ENCODE results near the gene CLCF1.

Gene CLCF1

DNA sequence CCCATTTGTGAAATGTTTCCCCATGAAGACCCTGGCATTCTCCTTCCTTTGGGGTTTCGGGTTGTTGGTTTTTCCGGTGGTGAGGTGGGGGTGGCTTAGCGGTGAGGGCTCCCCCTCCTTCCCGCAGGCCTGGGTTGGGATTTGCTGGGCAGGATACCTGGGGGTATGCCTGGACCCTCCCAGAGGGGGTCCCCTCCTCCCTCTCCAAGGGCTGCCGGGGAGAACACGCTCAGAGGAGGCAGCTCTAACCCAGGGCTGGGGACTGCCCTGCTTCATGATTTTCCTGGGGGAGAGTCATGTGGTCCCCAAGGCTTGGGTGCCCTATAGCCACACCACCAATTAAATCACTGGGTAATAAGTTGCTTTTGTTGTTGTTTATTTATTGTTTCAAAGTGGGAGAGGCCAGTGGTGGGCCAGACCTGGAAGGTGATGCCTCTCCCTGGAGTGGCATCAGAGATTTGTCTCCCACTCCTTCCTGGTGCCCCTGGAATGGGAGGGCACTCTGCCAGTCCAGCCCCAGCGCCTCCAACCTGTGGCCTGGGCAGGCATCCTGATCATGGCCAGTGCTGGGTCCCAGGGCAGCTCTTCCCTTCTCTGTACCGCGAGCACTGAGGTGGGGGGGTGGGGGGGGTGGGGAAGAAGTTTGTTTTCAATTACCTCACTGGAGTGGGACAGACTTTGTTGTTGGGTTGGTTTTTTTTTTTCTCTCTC, 1.3 kb upstream of the CLCF1 start:
- DNase-seq = peak; percentile 54

DNA sequence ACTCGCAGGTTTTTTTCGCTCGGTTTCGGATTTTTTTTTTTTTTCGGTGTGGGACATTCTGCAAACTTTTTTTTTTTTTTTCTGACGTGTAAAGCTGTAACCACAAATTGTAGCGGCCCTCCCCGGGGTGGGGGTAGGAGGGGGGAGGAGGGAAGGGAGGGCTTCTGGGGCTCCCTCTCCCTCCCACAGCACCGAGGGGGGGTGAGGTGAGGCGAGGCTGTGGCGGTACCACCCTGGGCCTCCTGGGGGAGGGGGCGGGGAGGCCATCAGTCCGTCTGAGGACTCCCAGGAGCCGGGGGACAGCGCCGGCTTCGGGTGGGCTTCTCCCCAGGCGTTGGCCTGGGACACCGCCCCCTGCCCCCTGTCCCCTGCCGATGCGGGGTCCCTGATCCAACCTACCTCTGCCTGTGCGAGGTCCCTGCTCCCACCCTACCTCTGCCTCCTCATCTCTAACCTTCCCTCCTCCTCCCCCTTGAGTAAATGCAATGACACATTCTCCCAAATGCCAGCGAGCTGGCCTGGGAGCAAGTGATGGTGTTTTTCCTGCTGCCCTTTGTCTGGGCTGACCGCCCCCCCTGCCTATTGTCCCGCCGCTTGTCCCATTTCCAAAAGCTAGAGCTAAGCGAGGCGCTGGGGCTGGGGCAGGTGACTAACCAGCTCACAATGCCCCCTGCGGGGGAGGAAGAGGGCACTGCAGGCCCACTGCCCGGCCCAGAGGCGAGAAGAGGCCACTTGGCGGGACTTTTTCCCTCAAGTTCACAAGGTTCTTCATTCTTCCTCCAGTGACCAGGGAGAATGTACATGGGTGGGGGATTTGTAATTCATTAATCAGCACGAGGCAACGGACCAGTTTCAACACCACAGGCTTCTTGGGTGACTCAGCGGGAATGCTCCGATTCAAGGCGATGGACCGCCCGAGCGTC, 511 bp upstream of the CLCF1 start:
- peak; percentile 96 for DNase-seq

DNA sequence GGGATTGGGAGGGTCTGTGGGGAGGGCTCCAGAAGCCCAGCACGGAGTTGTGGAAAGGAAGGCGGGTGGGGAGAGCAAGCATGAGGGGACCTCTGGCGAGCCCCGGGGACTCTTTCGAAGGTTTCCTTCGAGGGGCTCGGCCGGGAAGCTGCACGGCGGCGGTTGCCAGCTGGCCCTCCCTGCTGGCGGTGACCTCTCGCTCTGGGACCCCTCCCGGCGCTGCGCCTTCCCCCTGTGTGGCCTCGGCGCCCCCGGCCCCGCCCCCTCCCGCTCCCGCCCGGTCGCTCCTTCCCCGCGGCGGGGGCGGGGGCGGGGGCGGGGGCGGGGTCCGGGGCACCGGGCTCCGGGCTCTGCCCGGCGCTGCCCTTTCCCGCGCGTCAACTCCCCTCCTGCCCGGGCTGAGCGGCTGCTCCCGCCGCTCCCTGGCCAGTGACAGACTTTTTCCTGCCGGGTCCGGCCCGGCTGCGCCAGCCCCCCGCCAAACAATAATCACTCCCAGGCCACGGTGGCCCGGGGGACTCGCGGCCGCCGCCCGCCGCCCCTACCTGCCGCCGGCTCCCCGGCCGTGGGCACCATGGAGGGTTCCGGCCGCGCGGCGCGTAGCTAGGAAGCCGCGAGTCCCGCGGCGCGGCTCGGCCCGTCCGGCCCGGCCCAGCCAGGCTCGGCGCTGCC, 941 bp downstream of the CLCF1 start:
- DNase-seq = no peak

DNA sequence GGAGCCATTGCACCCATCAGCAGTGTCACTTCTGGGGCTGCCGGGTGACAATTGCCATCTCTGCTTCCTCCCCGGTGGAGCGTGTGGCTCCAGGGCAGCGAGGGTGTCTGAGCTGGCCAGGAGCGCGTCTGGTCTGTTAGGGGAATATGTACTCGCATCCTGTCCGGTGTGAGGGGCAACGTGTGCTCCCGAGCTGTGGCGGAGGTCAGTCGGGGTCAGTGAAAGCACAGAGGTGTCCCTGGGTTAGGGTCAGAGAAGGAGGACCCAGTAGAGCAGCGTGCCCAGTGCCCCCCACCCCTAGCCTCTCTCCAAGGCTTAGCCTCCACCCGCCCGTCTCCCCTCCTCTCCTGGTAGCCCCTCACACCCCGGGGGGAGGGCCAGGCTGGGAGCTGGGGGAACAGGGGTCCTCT, 1.5 kb downstream of the CLCF1 start:
- DNase-seq = no peak

DNA sequence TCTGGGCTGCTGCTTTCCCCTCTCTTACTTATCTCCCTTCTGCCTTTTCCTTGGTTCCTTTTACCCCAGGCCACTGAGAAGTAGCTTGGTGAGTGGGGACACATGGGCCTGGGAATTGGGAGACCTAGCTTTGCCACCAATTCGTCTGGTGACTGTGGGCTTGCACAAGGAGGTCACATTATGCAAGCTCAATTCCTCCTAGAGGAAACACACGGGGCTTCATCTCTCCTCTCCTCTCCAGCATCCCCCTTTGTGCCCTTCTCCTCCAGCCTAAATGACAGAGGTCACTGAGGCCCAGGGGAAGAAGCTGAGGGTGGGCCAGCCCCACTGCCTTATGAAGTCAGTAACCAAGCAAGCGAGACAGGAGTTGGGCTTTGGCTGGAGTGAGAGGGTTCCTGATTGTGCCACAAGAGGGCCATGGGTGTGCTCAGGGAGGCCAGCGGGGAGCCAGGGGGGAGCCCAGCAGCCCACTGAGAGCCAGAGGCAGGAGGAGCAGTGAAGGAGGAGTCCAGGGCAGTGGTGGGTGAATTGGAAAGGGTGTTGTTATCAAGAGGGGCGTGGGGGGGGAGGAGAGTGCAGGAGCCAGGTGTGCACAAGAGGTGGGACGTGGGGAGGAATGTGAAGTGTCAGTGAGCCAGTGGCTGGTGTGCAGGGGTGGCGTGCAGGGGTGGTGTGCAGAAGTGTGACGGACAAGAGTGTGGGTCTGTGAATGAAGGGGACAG, 2.0 kb downstream of the CLCF1 start:
- DNase-seq = peak; percentile 70

DNA sequence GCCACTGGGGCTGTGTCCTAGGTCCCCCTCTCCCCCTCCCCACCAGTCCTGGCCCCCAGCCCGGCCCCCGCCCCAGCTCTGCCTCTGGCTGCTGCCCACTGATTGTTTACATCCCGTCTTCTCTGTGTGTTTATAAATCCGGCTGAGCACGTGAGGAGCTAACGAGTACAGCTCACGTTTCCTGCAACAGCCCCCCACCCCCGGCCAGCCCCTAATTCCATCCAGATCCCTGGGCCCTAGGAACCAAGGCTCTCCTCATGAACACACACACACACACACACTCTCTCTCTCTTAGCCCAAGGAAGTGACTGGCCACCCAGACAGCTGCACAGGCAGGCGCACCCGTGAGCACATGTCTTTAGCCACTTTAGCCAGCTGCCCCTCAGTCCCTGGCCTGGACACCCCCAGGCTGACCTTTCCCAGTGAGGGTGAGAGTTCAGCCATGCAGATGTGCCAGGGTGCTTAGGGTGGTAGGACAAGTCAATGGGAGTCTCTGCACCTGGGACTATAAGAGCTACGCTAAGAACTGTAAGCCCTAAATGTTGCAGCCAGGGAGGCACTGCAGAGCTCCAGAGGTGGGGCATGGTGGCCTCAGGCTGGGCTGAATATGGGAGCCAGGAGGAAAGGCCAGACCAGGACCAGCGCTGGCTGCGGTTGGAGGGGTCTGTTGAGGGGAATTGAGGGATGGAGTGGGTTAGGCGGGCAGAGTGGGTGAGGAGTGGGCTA, 2.9 kb downstream of the CLCF1 start:
- DNase-seq = no peak

DNA sequence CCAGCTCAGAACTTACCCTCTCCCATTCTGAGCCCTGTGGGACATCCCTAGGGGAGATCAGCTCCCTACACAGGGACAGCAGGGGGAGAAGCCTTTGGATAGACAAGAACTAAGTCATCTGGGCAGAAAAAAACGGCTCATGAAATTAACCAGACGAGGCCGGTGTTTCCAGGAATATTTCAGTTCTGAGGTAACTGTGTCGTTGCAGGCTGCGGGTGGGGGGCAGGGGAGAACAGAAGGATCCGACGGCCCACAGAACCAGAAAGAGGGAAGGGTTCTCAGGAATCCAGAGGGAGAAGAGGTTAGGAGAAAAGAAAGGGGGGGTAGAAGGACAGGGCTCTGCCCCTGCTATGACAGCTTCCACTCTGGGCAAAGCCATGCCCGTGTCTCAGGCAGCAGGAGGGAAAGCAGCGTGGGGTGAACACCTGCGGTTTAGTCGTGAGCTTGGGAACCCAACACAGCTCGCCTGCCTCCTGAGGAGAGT, 3.6 kb downstream of the CLCF1 start:
- peak; percentile 52 for DNase-seq

DNA sequence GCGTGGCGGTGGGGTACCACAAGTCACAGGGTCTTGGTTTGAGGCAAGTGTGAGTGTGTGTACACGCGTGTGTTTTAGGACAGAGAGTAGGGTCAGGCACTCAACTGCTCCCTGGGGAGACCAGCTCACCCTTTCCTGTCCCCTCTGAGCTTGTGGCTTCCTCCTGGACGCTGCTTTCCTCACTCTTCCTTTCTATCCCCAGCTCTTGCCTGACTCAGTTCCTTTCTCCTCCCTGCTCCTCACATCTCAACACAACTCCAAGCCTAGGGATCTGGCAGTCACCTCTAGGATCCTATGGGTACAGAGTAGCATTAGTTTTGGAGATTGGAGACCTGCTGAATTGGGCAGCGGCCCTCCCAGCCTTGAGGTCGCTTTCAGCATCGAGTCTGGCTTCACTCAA, 4.1 kb downstream of the CLCF1 start:
- DNase-seq = no peak

DNA sequence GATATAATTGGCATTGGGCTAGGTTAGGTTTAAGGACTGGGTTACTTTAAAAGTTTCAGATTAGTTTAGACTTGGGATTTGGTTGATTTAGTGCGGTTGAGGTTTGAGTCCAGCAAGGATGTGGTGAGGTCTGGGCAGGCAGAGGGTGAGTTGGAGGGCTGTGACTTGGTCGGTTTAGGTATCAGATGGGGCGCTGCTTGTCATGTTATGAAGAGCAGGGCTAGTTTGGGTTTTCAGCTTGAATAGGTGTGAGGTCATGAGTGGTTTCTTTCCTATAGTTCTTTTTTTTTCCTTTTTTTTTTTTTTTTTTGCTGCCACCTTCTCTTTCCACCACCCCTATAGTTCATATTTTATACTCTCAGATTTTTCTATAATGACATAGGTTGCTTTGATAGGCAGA, 4.8 kb downstream of the CLCF1 start:
- DNase-seq = no peak

DNA sequence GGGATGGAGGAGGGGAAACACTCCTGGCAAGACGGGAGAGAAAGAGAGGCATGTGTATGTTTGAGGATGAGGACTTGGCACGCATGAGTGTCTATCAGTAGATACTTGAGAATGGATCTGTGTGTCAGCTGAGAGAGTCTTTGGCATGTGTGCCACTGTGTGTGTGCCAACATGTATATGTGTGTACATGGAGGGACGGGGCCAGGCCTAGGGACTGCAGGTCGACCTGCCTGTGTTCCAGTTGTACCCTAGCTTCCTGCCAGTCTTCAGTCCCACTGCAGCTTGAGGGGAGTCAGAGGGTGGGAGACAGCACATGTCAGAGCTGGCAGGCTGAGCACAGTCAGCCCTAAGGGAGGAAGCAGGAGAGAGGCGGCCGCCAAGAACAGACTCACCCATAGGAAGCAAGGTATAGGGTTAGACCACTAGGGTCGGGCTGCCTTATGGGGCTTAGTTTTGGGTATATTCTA, 5.6 kb downstream of the CLCF1 start:
- no peak for DNase-seq

DNA sequence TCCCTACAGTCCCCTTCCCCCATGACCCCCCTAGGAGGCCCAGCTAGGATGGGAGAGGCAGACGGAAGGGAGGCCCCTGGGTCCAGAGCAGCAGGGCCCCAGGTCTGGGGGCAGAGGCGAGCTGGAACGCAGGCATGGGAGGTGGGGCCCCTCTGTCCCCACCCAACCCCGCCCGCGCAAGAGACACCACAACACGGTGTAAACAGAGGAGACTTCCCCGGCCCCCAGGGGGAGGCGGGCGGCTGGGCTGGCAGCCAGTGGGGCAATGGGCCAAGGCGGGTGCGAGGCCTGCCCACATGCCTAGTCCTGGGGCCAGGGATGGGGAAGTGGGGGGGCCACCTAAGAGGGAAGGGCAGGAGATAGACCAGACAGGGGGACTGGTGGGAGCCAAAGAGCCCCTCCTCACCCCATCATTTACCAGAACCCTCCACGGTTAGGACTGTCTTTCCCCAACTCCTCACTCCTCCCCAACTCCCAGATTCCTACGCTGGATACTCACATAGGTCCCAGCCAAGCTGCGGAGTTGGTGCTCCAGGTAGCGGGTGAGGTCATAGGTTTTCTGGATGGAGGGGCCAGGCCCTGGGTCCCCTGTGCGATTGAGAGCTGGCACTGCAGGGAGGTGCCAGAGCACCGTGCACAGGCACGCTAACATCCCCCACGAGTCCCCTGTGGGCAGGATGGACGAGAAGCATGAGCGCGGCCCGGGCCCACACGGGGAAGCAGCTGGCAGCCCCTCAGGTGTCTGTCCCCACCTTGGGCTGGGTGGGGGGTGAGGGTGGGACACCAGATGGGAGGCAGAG, 6.2 kb downstream of the CLCF1 start:
- no peak for DNase-seq

DNA sequence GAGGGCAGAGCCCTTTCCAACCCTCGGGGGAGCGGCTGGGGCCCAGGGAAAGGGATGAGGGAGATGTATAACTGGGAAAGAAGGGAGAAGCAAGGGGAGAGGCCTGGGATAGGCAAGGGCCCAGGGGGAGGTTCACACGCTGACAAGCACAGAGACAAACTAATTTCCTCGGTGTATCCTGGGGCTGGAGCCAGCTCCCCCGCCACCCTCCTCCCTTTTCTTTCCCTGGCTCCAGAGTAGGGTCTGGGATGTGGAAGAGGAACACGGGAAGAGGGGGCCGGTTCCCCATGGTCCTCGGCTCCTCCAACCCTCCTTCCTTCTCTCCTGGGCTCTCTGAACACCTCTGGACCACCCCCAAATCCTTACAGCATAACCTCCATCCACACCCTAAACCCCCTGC, 6.9 kb downstream of the CLCF1 start:
- DNase-seq = no peak

DNA sequence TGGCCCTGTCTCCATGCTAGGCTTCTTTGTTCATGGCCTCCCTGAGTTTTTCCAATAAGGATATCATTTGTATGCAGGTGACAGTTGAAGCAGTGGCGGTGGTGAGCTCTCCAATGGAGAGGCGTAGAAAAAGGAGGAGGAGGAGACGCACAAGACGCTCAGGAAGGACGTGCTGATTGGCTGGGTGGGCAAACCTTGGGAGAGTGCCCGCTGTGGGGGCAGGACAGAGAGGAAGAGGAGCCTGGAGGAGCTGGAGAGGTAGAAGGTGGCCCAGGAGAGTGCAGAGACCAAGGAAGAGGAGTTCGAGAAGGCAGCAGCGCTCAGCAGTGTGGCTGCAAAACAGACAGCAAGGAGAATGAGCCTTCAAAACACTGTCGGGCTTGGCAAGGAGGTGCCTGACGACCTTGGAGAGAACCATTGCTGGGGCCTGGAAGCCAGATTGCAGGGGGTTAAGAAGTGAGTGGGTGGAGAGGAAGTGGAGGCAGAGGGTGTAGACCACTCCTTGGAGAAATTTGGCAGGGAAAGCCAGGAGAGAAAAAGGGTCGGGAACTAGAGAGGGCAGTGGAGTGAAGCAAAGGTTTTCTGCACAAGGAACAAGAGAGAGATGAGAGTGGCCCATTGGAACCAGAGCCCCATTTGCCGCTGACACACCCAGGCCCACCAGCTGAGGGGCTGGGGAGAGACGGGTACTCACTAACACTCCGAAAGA, 7.5 kb downstream of the CLCF1 start:
- DNase-seq = no peak

DNA sequence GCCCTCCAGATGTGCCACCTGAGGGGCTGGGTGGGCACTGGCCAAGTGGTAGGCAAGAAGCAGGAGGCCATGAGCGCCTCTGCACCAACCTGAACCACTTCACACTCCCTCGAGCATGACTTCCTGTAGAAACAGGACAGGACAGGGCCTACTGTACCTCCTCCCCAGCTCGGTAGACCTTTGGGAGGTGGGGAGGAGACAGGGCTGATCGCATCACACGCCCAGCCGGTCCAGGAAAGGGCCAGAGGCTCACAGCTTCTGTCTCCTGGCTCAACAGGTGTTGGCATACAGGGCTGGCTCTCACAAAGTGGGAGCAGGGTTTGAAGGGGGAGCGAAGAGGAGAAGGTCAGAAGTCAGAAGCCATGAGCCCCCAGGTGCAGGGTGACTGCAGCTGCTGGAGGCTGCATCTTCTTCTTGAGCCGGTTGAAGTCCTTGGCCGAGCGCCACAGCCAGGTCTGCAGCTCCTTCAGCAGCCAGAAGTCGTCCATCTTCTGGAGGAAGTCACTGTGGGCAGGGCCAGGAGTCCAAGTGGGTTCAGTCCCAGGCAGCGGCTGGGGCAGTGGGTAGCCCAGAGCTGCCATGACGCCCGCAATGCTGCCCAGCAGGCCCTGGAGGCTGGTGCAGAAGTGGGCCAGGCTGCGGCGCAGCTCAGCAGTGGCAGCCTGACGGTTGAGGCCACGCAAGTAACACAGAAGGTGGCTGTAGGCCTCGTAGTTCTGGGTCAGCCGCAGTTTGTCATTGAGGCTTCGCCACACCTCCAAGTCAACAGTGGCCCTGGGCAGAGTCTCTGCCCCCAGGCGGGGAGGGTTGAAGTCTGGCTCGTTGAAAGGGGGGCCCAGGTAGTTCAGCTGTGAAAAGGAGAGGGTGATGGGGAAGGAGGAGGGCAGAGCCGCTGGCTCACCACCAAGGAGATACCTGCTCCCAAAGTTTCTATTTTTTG, 8.3 kb downstream of the CLCF1 start:
- no peak for DNase-seq

DNA sequence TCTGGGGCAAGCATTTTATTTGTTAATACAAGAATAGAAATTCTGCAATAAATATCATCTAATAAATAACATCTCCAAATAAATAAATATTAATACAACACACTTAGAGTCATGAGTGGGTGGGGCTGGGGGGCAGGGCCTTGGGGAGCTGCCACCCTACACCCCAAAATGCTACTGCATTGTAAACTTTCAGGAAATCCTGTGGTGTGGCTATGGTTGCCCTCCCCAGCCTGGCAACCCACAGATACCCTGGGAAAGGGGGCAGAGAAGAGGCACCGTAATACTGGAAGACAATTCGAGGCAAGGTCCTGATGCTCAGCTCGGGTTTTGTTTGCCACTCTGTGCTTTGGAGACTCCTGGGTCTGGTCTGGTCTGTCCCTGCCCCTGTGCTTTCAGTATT, 9.2 kb downstream of the CLCF1 start:
- no peak for DNase-seq

DNA sequence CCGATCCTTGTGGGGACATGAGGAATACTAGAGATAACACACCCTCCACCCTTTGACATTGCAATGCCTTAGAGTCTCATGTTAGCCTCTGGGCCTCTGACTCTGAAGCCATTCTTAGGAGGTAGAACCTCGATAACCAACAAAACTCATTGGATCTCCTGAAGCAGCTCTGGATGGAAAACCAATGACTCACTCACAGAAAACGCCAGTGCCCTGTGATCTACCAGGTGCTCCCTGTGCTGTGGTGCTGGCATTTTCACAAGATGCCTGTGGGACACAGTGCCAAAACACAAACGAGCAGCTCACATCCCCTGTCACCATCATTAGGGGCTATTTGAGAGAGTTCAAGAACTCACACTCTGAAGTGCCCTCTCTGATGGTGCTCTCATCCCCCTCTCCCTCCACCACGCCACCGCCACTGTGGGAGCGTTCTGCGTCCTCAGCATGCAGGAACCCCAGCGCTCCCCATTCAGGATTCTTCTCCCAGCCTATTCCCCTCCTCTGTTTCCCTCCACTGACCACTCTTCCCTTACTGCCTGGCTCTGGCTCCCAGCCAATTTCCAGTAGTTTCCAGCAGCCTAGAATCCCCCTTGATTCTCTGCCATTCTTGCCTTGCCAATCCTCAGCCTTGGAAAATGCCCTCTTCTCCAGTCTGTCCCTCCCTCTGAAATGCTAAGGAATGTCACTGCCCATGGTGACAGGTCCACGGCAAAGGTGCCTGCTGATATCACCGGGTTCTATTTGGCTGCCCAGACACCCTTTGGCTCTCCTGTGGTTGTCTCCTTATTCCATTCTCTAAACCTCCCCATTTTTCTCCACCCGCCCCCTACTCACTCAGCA, 15.3 kb downstream of the CLCF1 start:
- DNase-seq = no peak

DNA sequence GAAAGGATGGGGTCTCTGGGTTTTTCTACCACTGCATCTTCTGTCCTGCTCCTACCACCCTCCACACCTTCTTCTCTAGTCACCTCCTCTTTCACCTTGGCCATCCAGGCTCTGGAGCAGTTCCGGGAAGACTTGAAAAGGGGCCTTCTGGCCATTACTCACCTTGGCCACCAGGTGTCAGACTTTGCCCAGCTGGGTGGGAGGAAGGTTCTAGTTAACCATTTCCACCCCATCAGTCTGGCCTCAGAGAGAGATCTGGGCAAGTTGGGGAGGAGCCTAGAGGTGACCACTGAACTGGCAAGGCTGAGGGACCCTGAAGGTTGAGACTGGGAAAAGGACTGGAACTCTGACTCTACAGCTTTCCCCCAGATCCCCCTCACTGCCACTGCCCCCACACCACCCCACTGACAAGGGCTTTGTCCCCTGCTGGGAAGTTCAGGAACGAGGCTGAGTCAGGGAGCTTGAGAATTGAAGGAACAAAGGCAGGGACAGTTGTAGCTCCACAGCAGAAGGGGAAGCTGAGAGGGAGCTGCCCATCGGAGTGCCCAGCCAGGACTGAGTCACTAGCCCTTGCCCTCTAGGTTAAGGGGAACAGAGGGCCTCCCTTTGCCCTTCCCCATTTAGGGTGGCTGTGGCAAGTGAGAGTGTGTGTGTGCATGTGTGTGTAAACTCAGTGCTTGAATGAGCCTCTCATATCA, 16.4 kb downstream of the CLCF1 start:
- DNase-seq = peak; percentile 81
